Activated CD4-positive, alpha-beta T cell treated with anti-CD3 and anti-CD28 coated beads for 24 hours (primary cell): ENCODE results near the gene SLAMF6.
"Not testable (repeated sequence)": the region's sequence is repeated elsewhere in the genome, so short reads cannot be mapped to it uniquely, and the experiment has no call there.

Source experiments
- DNase-seq, 2 donors: peaks; one replicate each; pipeline ENCODE4 v3.0.0-alpha.2; 2020; ENCODE audit warnings: low read depth in 2 of 2

SLAMF6 gene

GRCh38 chr1:160504651-160505050 lies 18.4 kb downstream of the SLAMF6 start:
- DNase-seq, result no peak

- DNase-seq, result no peak
These were observed 20.0 kb downstream of the SLAMF6 start for GRCh38 chr1:160503087-160503486.

DNA sequence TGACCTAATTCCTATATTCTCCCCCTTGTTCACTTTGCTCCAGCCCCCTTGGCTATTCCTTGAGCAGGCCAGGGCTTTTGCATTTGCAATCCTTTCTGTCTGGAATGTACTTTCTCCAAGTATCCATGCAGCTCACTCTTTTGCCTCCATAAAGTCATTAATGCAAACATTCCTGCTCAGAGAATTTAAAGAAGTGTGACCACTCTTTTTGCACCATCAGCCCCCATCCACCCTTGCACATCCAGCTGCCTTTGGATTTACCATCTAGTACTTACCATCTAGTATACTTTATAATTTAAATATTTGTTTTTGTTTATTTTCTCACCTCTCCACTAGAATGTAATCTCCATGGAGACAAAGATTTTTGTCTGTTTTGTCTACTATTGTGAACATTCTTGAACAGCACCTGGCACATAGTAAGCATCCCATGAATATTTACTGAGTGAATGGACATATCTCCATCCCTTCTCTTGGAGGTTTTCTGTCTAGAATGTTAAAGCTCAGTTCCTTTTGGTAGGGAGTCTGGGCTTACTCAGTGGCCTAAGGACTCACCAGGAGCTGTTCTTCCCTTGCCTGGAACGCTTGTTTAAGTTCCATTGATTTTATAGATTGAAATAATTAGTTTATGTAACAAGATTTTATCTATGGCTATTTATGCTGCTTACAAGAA lies 22.6 kb downstream of the SLAMF6 start:
- DNase-seq, result no peak

DNA sequence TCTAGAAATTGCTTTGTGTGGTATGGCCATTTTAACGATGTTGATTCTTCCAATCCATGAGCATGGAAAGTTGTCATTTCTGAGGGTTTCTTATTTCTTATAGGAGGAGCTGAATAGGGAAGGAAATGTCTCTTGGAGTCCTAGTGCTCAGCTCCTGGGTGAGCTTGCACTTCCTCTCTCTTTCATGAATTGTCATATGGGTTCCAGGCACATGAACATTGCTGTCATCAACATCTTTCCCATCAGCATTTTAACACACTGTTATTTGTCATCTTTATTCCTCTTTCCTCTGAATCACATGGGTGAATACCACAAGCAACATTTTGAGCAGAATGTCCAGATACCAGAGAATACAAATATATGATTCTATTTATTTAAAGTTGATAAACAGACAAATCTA lies 23.4 kb downstream of the SLAMF6 start:
- no peak for DNase-seq

GRCh38 chr1:160498301-160499065 lies 24.6 kb downstream of the SLAMF6 start:
- not testable (repeated sequence) for DNase-seq

GRCh38 chr1:160496334-160496733 lies 26.7 kb downstream of the SLAMF6 start:
- DNase-seq, result no peak

GRCh38 chr1:160494620-160495019 lies 28.4 kb downstream of the SLAMF6 start:
- no peak for DNase-seq

DNA sequence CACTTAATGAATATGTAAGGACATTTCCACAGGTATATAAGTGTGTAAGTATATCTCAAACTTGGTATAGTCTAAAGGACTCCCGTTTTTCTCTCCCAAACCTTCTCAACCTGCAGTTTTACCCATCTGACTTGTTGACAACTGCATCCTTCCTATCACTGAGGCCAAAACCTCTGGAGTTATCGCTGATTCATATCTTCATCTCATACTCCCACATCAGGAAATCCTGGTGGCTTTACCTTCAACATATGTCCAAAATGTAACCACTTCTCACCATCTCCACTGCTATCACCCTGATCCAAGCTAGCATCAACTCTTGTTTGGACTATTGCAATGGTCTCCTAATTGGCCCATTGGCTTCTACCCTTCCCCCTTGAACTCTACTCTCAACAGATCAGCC lies 30.4 kb downstream of the SLAMF6 start:
- no peak for DNase-seq

- no peak for DNase-seq
These were observed 31.1 kb downstream of the SLAMF6 start for GRCh38 chr1:160491981-160492380.

DNA sequence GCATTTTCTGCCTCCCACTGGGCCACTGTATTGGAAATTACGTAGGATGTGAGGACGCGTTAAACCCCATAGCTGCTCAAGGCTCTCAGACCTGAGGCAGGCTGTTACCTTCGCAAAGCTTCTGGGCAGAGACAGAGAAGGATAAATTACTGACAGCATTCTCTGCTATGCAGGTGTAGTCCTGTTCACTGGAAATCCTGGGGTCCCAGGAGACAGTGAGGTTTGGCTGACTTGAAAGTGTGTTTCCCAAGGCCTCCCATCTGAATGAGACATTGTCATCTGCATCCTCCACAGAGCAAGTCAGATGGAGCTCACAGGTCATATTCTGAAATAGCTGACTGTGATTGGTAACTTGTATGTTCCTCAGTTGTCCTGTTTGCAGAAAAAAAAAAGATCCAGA lies 32.0 kb downstream of the SLAMF6 start:
- DNase-seq, result no peak

GRCh38 chr1:160489513-160490261 lies 33.4 kb downstream of the SLAMF6 start:
- no peak for DNase-seq

GRCh38 chr1:160488347-160489058 lies 34.6 kb downstream of the SLAMF6 start:
- DNase-seq, result no peak

DNA sequence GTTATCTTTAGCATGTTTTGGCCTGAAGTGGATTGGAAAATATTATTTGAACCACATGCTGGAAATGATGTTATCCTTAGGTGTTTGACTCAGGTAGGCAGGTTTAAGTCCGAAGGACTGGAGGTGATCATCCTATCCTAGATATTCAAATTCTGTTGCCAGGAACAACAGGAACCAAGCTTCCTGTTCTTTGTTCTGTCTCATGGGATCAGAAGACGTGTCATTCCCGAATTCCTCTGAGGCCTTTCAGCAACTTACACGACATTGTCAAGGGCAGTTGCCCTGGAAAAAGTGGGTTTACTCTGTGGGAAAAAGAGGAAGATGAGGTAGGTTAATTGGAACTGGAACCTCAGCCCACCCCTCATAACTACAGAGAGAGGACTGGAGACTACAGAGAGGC lies 36.6 kb downstream of the SLAMF6 start:
- no peak for DNase-seq

DNA sequence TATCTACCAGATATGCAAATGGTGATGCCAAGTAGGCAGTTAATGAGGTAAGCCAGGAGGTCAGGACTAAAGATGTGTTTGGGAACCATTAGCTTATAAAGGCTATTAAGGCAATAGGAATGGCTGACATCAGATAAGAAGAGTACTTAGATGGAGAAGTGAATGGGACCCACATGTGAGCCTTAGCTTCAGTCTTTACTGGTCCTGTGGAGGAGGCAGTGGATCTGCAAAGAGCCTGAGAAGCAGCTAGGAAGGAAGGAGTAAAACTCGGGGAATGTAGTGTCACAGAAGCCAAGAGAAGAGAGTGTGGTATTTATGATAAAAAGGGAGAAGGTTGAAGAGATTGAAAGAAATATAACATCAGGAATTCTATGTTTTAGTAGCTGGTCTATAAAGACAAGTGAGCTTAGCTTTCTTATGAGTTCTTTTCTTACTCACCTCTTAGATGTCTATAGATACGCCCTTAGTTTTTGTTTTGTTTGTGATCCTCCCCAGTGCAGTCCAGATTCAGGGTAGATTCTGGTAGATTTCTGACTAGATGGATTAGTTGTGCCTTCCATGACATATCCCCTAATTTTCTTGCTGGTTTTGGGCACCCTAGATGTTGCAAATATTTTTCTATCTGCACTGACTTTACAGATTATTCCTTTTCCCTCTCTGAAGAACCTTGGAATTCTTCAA lies 39.4 kb downstream of the SLAMF6 start:
- no peak for DNase-seq

DNA sequence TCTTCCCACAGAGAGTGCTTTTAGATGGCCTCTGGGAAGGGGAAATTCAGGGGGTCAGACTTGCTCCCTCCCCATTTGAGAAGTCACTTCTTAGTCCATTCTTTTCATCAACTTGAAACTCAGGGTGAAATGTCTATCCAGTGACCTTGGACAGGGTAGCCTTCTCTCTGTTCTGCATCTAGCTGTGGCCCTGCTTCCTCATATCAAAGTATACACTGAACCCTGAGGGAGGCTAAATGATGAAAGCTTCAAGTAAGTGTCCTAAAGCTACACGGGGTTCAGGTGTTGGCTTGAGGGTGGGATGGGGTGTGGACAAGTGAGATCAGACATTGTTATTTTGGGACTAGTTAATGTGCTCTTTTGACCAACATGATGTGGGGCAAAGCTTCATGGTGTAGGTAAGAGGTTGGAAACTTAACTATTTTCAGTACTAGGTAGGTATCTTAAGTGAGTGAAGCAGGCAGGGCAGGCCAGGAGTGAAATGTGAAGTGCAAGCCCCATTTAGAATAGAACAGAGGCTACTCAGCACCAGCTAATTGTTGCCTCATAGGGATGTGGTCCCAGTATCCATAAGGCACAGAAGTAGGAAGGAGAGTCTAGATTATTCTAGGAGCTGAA lies 41.0 kb downstream of the SLAMF6 start:
- DNase-seq, result no peak

- DNase-seq, result not testable (repeated sequence)
These were observed 42.3 kb downstream of the SLAMF6 start for GRCh38 chr1:160480781-160481180.

DNA sequence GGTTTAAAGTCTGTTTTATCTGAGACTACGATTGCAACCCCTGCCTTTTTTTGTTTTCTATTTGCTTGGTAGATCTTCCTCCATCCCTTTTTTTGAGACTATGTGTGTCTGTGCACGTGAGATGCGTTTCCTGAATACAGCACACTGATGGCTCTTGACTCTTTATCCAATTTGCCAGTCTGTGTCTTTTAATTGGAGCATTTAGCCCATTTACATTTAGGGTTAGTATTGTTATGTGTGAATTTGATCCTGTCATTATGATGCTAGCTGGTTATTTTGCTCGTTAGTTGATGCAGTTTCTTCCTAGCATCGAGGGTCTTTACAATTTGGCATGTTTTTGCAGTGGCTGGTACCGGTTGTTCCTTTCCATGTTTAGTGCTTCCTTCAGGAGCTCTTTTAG lies 44.0 kb downstream of the SLAMF6 start:
- DNase-seq, result not testable (repeated sequence)

GRCh38 chr1:160474392-160475242 lies 48.4 kb downstream of the SLAMF6 start:
- no peak for DNase-seq

DNA sequence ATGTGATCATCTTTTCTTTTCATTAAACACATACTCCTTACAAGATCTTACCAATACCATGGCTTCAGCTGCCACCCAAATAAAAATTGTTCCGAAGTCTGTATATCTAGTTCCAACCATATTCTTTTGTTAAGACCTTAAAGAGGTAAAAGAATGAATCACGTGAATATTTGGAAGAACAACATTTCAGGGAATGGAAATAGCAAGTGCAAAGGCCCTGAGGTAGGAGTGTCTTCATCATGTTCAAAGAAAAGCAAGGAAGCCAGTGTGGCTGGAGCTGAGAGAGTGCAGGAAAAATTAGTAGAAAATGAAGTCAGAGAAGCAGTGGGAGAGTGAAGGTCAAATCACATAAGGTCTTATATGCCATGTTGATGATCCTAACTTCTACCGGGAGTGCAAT lies 50.9 kb downstream of the SLAMF6 start:
- no peak for DNase-seq

GRCh38 chr1:160471253-160471652 lies 51.8 kb downstream of the SLAMF6 start:
- no peak for DNase-seq
